K562 treated with DMSO at 1 percent for 12 hours (cell line): ENCODE results near the gene INTS15. TPM values are rescaled to one million over a fixed set of nuclear protein-coding genes. Genes with fewer than 3 reads are reported as not detected.

Source experiments
- total RNA-seq: library from RNA; unstranded; fragments of 300-600 nt; gene quantifications from 2 replicates; pipeline ENCODE4 v1.2.3, GENCODE V29; 2022; ENCODE audit not compliant: insufficient read depth

INTS15 gene
- total RNA-seq, result 46.8 and 65.1 TPM in 2 replicates

GRCh38 chr7:6589829-6590644 lies at the start of gene INTS15:
Gene INTS15 (plus strand): TSS chr7:6590021. CDS start chr7:6590284, 263 bp downstream.

DNA sequence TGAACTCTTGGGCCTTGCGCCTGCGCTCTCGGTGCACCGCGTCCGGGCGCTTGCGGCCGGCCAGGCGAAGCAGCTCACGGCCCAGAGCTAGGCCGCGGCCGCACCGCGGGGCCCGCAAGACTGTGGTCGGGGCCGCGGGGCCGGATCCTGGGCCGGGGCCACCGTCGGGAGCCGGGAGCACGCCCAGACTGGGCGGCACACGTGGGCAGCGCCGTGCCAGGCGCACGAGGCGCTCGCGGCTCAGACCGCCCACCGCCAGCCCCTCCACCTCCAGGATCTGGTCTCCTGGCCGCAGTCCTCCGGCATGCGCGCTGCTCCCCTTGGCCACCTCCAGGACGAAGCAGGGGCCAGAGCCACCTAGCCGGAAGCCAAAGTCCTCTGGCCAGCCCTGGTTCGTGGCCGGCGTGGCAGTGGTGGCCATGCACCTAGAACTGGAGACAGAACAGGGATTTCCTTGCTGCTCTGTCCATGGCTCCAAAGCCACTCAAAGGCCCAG lies 38.8 kb upstream of the INTS15 start, which contains the start of gene GRID2IP:
Gene GRID2IP, minus strand, starts transcription at position 446 of the 496 bp plus-strand sequence. Its CDS starts 25 bp downstream, at position 421.

DNA sequence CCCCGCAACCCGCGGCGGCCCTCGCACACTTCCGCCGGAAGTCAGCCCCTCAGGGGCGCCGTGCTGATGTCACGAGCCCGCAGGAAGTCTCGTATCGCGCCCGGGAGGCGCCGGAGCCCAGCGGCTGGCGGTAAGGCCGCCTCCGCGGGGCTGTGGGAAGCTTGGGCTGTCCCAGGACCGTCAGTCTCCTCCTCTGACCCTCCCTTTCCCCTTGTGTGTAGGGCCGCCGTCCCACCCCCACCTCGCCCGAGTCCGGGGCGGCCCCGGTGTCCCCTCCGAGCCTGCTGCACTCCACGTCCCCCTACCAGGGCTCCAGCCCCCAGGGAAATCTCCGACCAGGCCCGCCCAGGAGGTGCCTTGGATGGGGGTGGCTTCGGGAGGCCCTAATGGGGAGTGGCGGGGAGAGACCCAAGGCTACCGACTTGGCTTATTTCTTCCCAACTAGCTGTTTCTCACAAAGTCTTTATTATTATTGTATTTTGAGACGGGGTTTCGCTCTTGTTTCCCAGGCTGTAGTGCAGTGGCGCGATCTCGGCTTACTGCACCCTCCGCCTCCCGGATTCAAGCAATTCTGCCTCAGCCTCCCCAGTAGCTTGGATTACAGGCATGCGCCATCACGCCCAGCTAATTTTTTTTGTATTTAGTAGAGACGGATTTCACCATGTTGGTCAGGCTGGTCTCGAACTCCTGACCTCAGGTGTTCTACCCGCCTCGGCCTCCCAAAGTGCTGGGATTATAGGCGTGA lies 12.3 kb upstream of the INTS15 start, which contains the start of gene ZDHHC4:
Gene ZDHHC4, plus strand, starts transcription at position 86 of the 745 bp plus-strand sequence. CDS start 3,108 bp downstream, outside the sequence.

GRCh38 chr7:6614953-6615722 lies 25.3 kb downstream of the INTS15 start, which contains the start of gene ZNF853:
Gene ZNF853 (plus strand): TSS chr7:6615610. CDS start chr7:6616175, 565 bp downstream.

DNA sequence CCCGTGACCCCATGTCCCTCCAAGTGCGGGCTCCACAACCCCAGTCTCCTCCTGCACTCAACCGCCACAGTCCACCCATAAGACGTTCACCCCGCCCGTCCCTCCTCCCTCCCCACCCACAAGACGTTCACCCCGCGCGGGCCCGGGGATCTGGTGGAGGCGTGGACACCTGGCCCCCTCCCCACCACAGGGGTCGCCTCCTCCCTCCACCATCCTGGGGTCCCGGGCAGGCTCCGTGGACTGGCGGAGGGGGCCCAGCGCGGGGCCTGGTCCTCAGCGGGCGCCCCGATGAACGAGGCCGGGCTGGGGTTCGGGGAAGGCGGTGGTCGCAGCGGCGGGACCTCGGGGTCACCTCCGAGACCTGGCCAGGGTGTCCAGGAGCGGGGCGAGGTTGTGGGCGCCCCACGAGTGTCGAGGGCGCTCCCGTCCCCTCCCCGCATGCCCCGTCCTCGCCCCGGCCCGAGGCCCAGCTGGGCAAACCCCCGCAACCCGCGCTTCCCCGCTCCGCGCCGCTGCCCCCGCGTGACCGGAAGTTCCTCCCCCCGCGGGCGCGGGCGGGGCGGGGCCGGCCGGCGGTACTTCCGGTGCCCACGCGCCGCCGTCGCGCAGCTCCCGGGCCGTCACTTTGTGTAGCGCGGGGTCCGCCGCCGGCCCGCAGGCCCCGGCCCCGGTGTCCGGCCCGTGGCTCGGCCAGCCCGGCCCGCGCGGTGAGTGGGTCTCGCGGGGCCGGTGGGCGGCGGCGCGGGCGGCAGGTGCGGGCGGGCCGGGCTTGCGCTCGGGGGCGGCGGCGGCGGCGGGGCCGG lies 47.1 kb downstream of the INTS15 start, which contains the start of gene ZNF316:
Gene ZNF316, plus strand, starts transcription at position 578 of the 803 bp plus-strand sequence. CDS start 5,092 bp downstream, outside the sequence.

Other genes starting within 250 kb of the INTS15 start
- 13.6 and 20.0 TPM in 2 replicates for gene FAM220A, start 241.1 kb upstream of the INTS15 start, total RNA-seq
- gene RAC1, start 215.5 kb upstream of the INTS15 start, total RNA-seq, result 141 and 196 TPM in 2 replicates
- 11.5 and 29.1 TPM in 2 replicates for gene DAGLB, start 142.1 kb upstream of the INTS15 start, total RNA-seq
- 59.2 and 92.4 TPM in 2 replicates for gene KDELR2, start 105.9 kb upstream of the INTS15 start, total RNA-seq
- gene GRID2IP, start 38.6 kb upstream of the INTS15 start, total RNA-seq, result not detected in 2 replicates
- gene ZDHHC4, start 12.6 kb upstream of the INTS15 start, total RNA-seq, result 88.6 and 91.4 TPM in 2 replicates
- gene ZNF853, start 25.6 kb downstream of the INTS15 start, total RNA-seq, result not detected in 2 replicates
- 14.9 and 28.4 TPM in 2 replicates for gene ZNF316, start 47.3 kb downstream of the INTS15 start, total RNA-seq
- 11.3 and 13.7 TPM in 2 replicates for gene ZNF12, start 116.9 kb downstream of the INTS15 start, total RNA-seq
- not detected in 2 replicates for gene RSPH10B2, start 164.1 kb downstream of the INTS15 start, total RNA-seq
- gene CCZ1B, start 236.3 kb downstream of the INTS15 start, total RNA-seq, result 17.9 and 21.5 TPM in 2 replicates